ENCODE data around the gene FAM72D.
"Not testable (repeated sequence)": the region's sequence is repeated elsewhere in the genome, so short reads cannot be mapped to it uniquely, and the experiment has no call there.

- TF ChIP-seq STAT1 (IDR thresholded peaks at IDR 0.05; ENCODE audit: unreplicated experiment); REST (IDR thresholded peaks at IDR 0.05; ENCODE audit: unreplicated experiment); EZH2 (IDR thresholded peaks at IDR 0.05; ENCODE audit: low read depth, unreplicated experiment); POLR2AphosphoS5 (IDR thresholded peaks at IDR 0.05; ENCODE audit: low read depth); ZNF114 (CRISPR knock-in tag; IDR thresholded peaks at IDR 0.05); EZH2phosphoT487 (IDR thresholded peaks at IDR 0.05; ENCODE audit: unreplicated experiment); NANOG (IDR thresholded peaks at IDR 0.05; ENCODE audit: borderline replicate concordance); JUNB (IDR thresholded peaks at IDR 0.05; ENCODE audit: unreplicated experiment); ETS1 (IDR thresholded peaks at IDR 0.05); ZNF331 (CRISPR knock-in tag; IDR thresholded peaks at IDR 0.05; ENCODE audit: low read depth); CREB1 (CRISPR knock-in tag; IDR thresholded peaks at IDR 0.05; ENCODE audit: low read depth); ZNF462 (CRISPR knock-in tag; IDR thresholded peaks at IDR 0.05): not testable (repeated sequence)
- TF ChIP-seq, protein P1, sequence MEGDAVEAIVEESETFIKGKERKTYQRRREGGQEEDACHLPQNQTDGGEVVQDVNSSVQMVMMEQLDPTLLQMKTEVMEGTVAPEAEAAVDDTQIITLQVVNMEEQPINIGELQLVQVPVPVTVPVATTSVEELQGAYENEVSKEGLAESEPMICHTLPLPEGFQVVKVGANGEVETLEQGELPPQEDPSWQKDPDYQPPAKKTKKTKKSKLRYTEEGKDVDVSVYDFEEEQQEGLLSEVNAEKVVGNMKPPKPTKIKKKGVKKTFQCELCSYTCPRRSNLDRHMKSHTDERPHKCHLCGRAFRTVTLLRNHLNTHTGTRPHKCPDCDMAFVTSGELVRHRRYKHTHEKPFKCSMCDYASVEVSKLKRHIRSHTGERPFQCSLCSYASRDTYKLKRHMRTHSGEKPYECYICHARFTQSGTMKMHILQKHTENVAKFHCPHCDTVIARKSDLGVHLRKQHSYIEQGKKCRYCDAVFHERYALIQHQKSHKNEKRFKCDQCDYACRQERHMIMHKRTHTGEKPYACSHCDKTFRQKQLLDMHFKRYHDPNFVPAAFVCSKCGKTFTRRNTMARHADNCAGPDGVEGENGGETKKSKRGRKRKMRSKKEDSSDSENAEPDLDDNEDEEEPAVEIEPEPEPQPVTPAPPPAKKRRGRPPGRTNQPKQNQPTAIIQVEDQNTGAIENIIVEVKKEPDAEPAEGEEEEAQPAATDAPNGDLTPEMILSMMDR (conservative IDR thresholded peaks at IDR 0.05; ENCODE audit: low read depth in 2 of 2): not testable (repeated sequence)
These were observed 50.5 kb downstream of the FAM72D start for GRCh38 chr1:145146308-145146707.

Data from GM23338 (cell line).